CD4-positive, alpha-beta memory T cell (primary cell): ENCODE data around the gene HOXC13. TPM values are rescaled to one million over a fixed set of nuclear protein-coding genes. Genes with fewer than 3 reads are reported as not detected.

Experiments
- CTCF ChIA-PET: fragments of 350-600 bp; sonication (Branson Sonifier 250); formaldehyde crosslinking; loops from one replicate; lab custom pipeline; 2021; ENCODE audit warnings: inconsistent platforms; ENCODE audit not compliant: partially characterized antibody; lab: Charles Lee
- POLR2A ChIA-PET: fragments of 350-600 bp; sonication (Branson Sonifier 250); formaldehyde crosslinking; loops from one replicate; lab custom pipeline; 2021; ENCODE audit not compliant: partially characterized antibody; lab: Charles Lee
- DNase-seq, 5 donors: peaks; one replicate each; pipeline versions ENCODE4 v3.0.0 to v3.0.0-alpha.2; 2020 to 2022; ENCODE audit warnings: mixed read lengths in 1 of 5
- H3K27ac ChIP-seq: one replicate; pipeline ENCODE4 v1.7.0; 2013; ENCODE audit warnings: low read depth, low read length
- H3K27me3 ChIP-seq: 2 replicates; pipeline ENCODE4 v1.7.0; 2013; ENCODE audit warnings: mild to moderate bottlenecking, low read length, moderate library complexity; ENCODE audit not compliant: insufficient read depth
- H3K36me3 ChIP-seq: 2 replicates; pipeline ENCODE4 v1.7.0; 2013; ENCODE audit warnings: mild to moderate bottlenecking, low read length, moderate library complexity; ENCODE audit not compliant: insufficient read depth
- H3K4me1 ChIP-seq: 2 replicates; pipeline ENCODE4 v1.7.0; 2013; ENCODE audit warnings: mild to moderate bottlenecking, low read length, moderate library complexity; ENCODE audit not compliant: insufficient read depth
- H3K4me3 ChIP-seq, 2 donors: one replicate each; pipeline ENCODE4 v1.7.0; 2013; ENCODE audit warnings: low read length in 2 of 2, mild to moderate bottlenecking in 1 of 2
- H3K9me3 ChIP-seq, 2 donors: one replicate each; pipeline ENCODE4 v1.7.0; 2013; ENCODE audit warnings: low read length in 2 of 2, control low read depth in 1 of 2; ENCODE audit not compliant: control insufficient read depth in 1 of 2
- H3K27ac Mint-ChIP-seq, 7 donors: one replicate each; pipeline ENCODE4 v1.8.0; 2020 to 2021; ENCODE audit warnings: mixed read lengths in 7 of 7, mild to moderate bottlenecking in 6 of 7, inconsistent platforms in 3 of 7, moderate library complexity in 3 of 7
- H3K27me3 Mint-ChIP-seq, 2 donors: one replicate each; pipeline ENCODE4 v1.8.0; 2020 to 2021; ENCODE audit warnings: mixed read lengths in 2 of 2
- H3K36me3 Mint-ChIP-seq, 2 donors: one replicate each; pipeline ENCODE4 v1.8.0; 2020 to 2021; ENCODE audit warnings: mixed read lengths in 2 of 2, inconsistent platforms in 1 of 2, mild to moderate bottlenecking in 1 of 2
- H3K4me1 Mint-ChIP-seq, 4 donors: one replicate each; pipeline ENCODE4 v1.8.0; 2020 to 2021; ENCODE audit warnings: mixed read lengths in 4 of 4, mild to moderate bottlenecking in 1 of 4
- H3K4me3 Mint-ChIP-seq, 8 donors: one replicate each; pipeline ENCODE4 v1.8.0; 2020 to 2021; ENCODE audit warnings: mixed read lengths in 8 of 8, mild to moderate bottlenecking in 7 of 8, moderate library complexity in 6 of 8, inconsistent platforms in 3 of 8
- H3K9me3 Mint-ChIP-seq, 8 donors: one replicate each; pipeline ENCODE4 v1.8.0; 2020 to 2021; ENCODE audit warnings: mixed read lengths in 8 of 8, mild to moderate bottlenecking in 5 of 8, inconsistent platforms in 3 of 8, moderate library complexity in 1 of 8
- intact Hi-C: fragments of 100-400 bp; cut with micrococcal nuclease; formaldehyde crosslinking; loops from one replicate; pipeline ENCODE4 v1.15.1; 2023
- polyA plus RNA-seq, 2 donors: library from polyadenylated mRNA; unstranded; fragments of 300-500 nt; fragmentation: Illumina TruSeq; gene quantifications; one replicate each; pipeline ENCODE4 v1.2.3, GENCODE V29; 2021
- total RNA-seq, 2 experiments: library from RNA; stranded (reverse); gene quantifications; one replicate each; pipeline ENCODE4 v1.2.3, GENCODE V29; 2021

Gene HOXC13
- total and polyA plus RNA-seq, 4 experiments from 2014 or later: not detected

GRCh38 chr12:53988541-53989226 lies 50.1 kb downstream of the HOXC13 start:
- H3K27me3 ChIP-seq: peaks cover 94% of the 10 kb centered on the region
- CTCF ChIA-PET: interaction anchor here (1.2 to 1.5 kb wide), 4 partner anchors 196 to 223 kb away, joined by 3 to 4 read pairs (median 4); no protein-coding TSS in a partner anchor

GRCh38 chr12:53989227-53990113 lies 50.8 kb downstream of the HOXC13 start:
- H3K9me3 ChIP-seq: no peaks in the 10 kb centered on the region
- H3K36me3 Mint-ChIP-seq: peaks cover 0 to 1% of the 10 kb centered on the region in 2 donors
- H3K4me1 ChIP-seq: peaks cover 36% of the 10 kb centered on the region
- H3K27me3 Mint-ChIP-seq: peaks cover 84 to 88% of the 10 kb centered on the region in 2 donors
- H3K27me3 ChIP-seq: peaks cover 94% of the 10 kb centered on the region
- peak overlapping the region in 2 of 7 donors; percentile 73 to 75 for H3K27ac Mint-ChIP-seq
- H3K4me1 Mint-ChIP-seq: peaks cover 23 to 64% (median 33%) of the 10 kb centered on the region in 4 donors
- intact Hi-C loops: loop anchor here (1.0 to 10.0 kb wide), 3 partner anchors 37 to 365 kb away; partner anchors contain the start of gene HOXC12
- ChIA-PET POLR2A (interaction anchor here (1.0 kb wide), 1 partner anchor 28 kb away, joined by 3 read pairs; no protein-coding TSS in a partner anchor), CTCF (interaction anchor here (1.2 kb wide), 1 partner anchor 218 kb away, joined by 4 read pairs; no protein-coding TSS in a partner anchor)
- peak overlapping the region; percentile 2 to 70 (median 54) for H3K4me3 Mint-ChIP-seq
- peak in 1 of 5 donors; percentile 36 for DNase-seq
- H3K27ac ChIP-seq: no peak overlapping the region
- no peak overlapping the region for H3K4me3 ChIP-seq
- H3K36me3 ChIP-seq: no peaks in the 10 kb centered on the region
- peaks cover 0 to 18% (median 1%) of the 10 kb centered on the region in 8 donors for H3K9me3 Mint-ChIP-seq

More at GRCh38 chr12:53988541-53989226, 50.1 kb downstream of the HOXC13 start:
- Mint-ChIP-seq H3K4me1 (peaks cover 19 to 62% (median 31%) of the 10 kb centered on the region in 4 donors), H3K36me3 (peaks cover 0 to 1% of the 10 kb centered on the region in 2 donors), H3K4me3 (peak overlapping the region; percentile 2 to 70 (median 54)), H3K27ac (peak overlapping the region in 2 of 7 donors; percentile 29 to 75), H3K9me3 (peaks cover 0 to 15% (median under 1%) of the 10 kb centered on the region in 8 donors), H3K27me3 (peaks cover 79 to 84% of the 10 kb centered on the region in 2 donors)
- POLR2A ChIA-PET: no interaction called here
- Histone ChIP-seq H3K27ac (no peak overlapping the region), H3K36me3 (no peaks in the 10 kb centered on the region), H3K4me3 (no peak overlapping the region), H3K9me3 (no peaks in the 10 kb centered on the region), H3K4me1 (peaks cover 36% of the 10 kb centered on the region)
- intact Hi-C loops: loop anchor here (1.0 to 5.0 kb wide), 2 partner anchors 36 to 197 kb away; partner anchors contain the start of gene HOXC12
- no peak for DNase-seq

GRCh38 chr12:53990311-53991076 lies 51.9 kb downstream of the HOXC13 start:
- peak overlapping the region in 3 of 8 donors; percentile 2 to 8 (median 5) for H3K4me3 Mint-ChIP-seq
- H3K9me3 Mint-ChIP-seq: peaks cover 0 to 15% (median 1%) of the 10 kb centered on the region in 8 donors
- POLR2A ChIA-PET: interaction anchor here (0.8 to 1.0 kb wide), 2 partner anchors 14 to 29 kb away, joined by 3 read pairs; no protein-coding TSS in a partner anchor
- CTCF ChIA-PET: interaction anchor here (1.2 to 2.2 kb wide), 4 partner anchors 11 to 217 kb away, joined by 3 to 7 read pairs (median 4); no protein-coding TSS in a partner anchor
- H3K4me1 ChIP-seq: peaks cover 40% of the 10 kb centered on the region
- DNase-seq: no peak
- peak overlapping the region in 3 of 7 donors; percentile 31 to 75 (median 67) for H3K27ac Mint-ChIP-seq
- no peak overlapping the region for H3K27ac ChIP-seq
- peaks cover 98% of the 10 kb centered on the region for H3K27me3 ChIP-seq
- H3K9me3 ChIP-seq: no peaks in the 10 kb centered on the region
- no peaks in the 10 kb centered on the region for H3K36me3 Mint-ChIP-seq
- H3K36me3 ChIP-seq: no peaks in the 10 kb centered on the region
- intact Hi-C loops: loop anchor here (10.0 kb wide), 1 partner anchor 364 kb away; no protein-coding TSS in a partner anchor
- no peak overlapping the region for H3K4me3 ChIP-seq
- H3K27me3 Mint-ChIP-seq: peaks cover 86 to 88% of the 10 kb centered on the region in 2 donors
- H3K4me1 Mint-ChIP-seq: peaks cover 27 to 64% (median 36%) of the 10 kb centered on the region in 4 donors

GRCh38 chr12:53991077-53991460 lies 52.4 kb downstream of the HOXC13 start:
- Mint-ChIP-seq H3K27ac (peak overlapping the region in 1 of 7 donors; percentile 67), H3K4me3 (no peak overlapping the region), H3K36me3 (no peaks in the 10 kb centered on the region), H3K4me1 (peaks cover 26 to 67% (median 34%) of the 10 kb centered on the region in 4 donors), H3K27me3 (peaks cover 86 to 90% of the 10 kb centered on the region in 2 donors), H3K9me3 (peaks cover 0 to 13% (median 1%) of the 10 kb centered on the region in 8 donors)
- Histone ChIP-seq H3K27me3 (peaks cover 98% of the 10 kb centered on the region), H3K36me3 (no peaks in the 10 kb centered on the region), H3K4me3 (no peak overlapping the region), H3K9me3 (no peaks in the 10 kb centered on the region), H3K27ac (no peak overlapping the region), H3K4me1 (peaks cover 40% of the 10 kb centered on the region)
- ChIA-PET POLR2A (interaction anchor here (0.8 to 1.0 kb wide), 2 partner anchors 14 to 29 kb away, joined by 3 read pairs; no protein-coding TSS in a partner anchor), CTCF (interaction anchor here (1.2 to 2.2 kb wide), 4 partner anchors 11 to 216 kb away, joined by 3 to 7 read pairs (median 4); no protein-coding TSS in a partner anchor)
- intact Hi-C loops: loop anchor here (10.0 kb wide), 1 partner anchor 364 kb away; no protein-coding TSS in a partner anchor
- no peak for DNase-seq

GRCh38 chr12:53992377-53992889 lies 53.8 kb downstream of the HOXC13 start:
- intact Hi-C loops: loop anchor here (10.0 kb wide), 1 partner anchor 362 kb away; no protein-coding TSS in a partner anchor
- Histone ChIP-seq H3K27ac (no peak overlapping the region), H3K9me3 (no peaks in the 10 kb centered on the region), H3K27me3 (peaks cover 98% of the 10 kb centered on the region), H3K4me3 (no peak overlapping the region), H3K4me1 (peaks cover 46% of the 10 kb centered on the region), H3K36me3 (no peaks in the 10 kb centered on the region)
- peaks cover 24 to 71% (median 33%) of the 10 kb centered on the region in 4 donors for H3K4me1 Mint-ChIP-seq
- ChIA-PET POLR2A (no interaction called here), CTCF (interaction anchor here (1.9 to 2.2 kb wide), 2 partner anchors 9 to 215 kb away, joined by 4 to 7 read pairs; no protein-coding TSS in a partner anchor)
- peaks cover 0 to 7% (median 1%) of the 10 kb centered on the region in 8 donors for H3K9me3 Mint-ChIP-seq
- H3K27ac Mint-ChIP-seq: peak overlapping the region in 3 of 7 donors; percentile 19 to 43 (median 31)
- DNase-seq: no peak
- H3K27me3 Mint-ChIP-seq: peaks cover 78 to 87% of the 10 kb centered on the region in 2 donors
- H3K4me3 Mint-ChIP-seq: no peak overlapping the region
- no peaks in the 10 kb centered on the region for H3K36me3 Mint-ChIP-seq
